AG04450 (cell line): Measurements from ENCODE around the gene MAPK11. TPM values are rescaled to one million over a fixed set of nuclear protein-coding genes. Genes with fewer than 3 reads are reported as not detected.

Source experiments
- CTCF ChIA-PET: fragments of 300-600, 350-600 bp; formaldehyde crosslinking; extraction: SDS; loops from one replicate; lab custom pipeline; 2022; ENCODE audit warnings: antibody characterized with exemption, inconsistent platforms; lab: Charles Lee
- POLR2A ChIA-PET: fragments of 350-600 bp; formaldehyde crosslinking; extraction: SDS; loops from one replicate; lab custom pipeline; 2021; ENCODE audit warnings: antibody characterized with exemption, inconsistent platforms; lab: Yijun Ruan, JAX
- DNase-seq: peaks from one replicate; pipeline ENCODE4 v3.0.0-alpha.2; 2011; ENCODE audit warnings: low read depth, low spot score
- H3K27ac ChIP-seq: one replicate; pipeline ENCODE4 v1.5.1; 2012; ENCODE audit warnings: low read depth, low read length, control low read depth
- H3K27me3 ChIP-seq: one replicate; pipeline ENCODE4 v1.6.0; 2012; ENCODE audit warnings: low read length; ENCODE audit not compliant: control insufficient read depth, insufficient read depth
- H3K4me3 ChIP-seq: 2 replicates; pipeline ENCODE4 v1.5.1; 2011; ENCODE audit warnings: mild to moderate bottlenecking, low read depth, low read length, control low read depth
- H3K9me3 ChIP-seq: 2 replicates; pipeline ENCODE4 v1.5.1; 2012; ENCODE audit warnings: low read length; ENCODE audit not compliant: control insufficient read depth, insufficient read depth
- CTCF ChIP-seq: IDR thresholded peaks from 2 replicates; pipeline ENCODE4 v1.5.1; 2011; ENCODE audit warnings: low read depth, low read length, control low read depth, inconsistent platforms
- polyA plus RNA-seq: library from polyadenylated mRNA; depleted of rRNA; stranded (reverse); fragments of >200 nt; gene quantifications from 2 replicates; pipeline ENCODE4 v1.2.3, GENCODE V29; 2011

Gene MAPK11
- polyA plus RNA-seq, 1 experiment, result 6.7 TPM

- Histone ChIP-seq H3K27ac (peak overlapping the region; percentile 31), H3K9me3 (peaks cover 3% of the 10 kb centered on the region; the same call in 1 of the 2 replicates), H3K27me3 (no peaks in the 10 kb centered on the region), H3K4me3 (peak overlapping the region; percentile 32)
- ChIA-PET CTCF (interaction anchor here (0.6 kb wide), 1 partner anchor 64 kb away, joined by 3 read pairs; no protein-coding TSS in a partner anchor), POLR2A (interaction anchor here (1.1 kb wide), 1 partner anchor 9 kb away, joined by 4 read pairs; no protein-coding TSS in a partner anchor)
- no peak for TF ChIP-seq CTCF
- no peak for DNase-seq
Observed at GRCh38 chr22:50302041-50302541, 31.9 kb upstream of the MAPK11 start.

DNA sequence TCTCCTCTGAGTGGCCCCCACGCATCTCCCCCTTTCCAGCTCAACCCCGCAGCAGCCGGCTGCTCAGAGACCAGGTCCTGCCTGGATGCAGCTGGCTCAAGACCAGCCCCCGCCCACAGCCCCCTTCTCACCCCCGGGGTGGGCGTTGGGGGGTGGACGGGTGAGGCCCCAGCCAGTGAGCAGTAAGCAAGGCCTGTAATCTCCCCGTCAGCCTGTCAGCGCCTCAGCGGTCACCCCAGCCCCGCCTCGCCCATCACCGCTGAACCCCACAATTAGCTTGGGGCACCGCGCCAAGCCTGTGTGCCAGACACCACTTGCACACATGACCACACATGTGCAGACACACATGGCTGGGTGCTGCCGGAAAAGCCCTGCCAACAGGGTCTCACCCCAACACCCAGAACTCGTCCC is 31.4 kb upstream of the MAPK11 start:
- peak overlapping the region; percentile 31 for H3K27ac ChIP-seq
- CTCF ChIA-PET, result no interaction called here
- H3K4me3 ChIP-seq, result peak overlapping the region; percentile 32
- POLR2A ChIA-PET, result no interaction called here
- peaks cover under 1% of the 10 kb centered on the region; the same call in 1 of the 2 replicates for H3K9me3 ChIP-seq
- H3K27me3 ChIP-seq, result no peaks in the 10 kb centered on the region
- no peak for TF ChIP-seq CTCF
- no peak for DNase-seq

GRCh38 chr22:50300620-50301257 is 30.6 kb upstream of the MAPK11 start:
- DNase-seq, result no peak
- H3K9me3 ChIP-seq, result no peaks in the 10 kb centered on the region; the same call in 1 of the 2 replicates
- no peak for TF ChIP-seq CTCF
- POLR2A ChIA-PET, result no interaction called here
- no peak overlapping the region for H3K4me3 ChIP-seq
- CTCF ChIA-PET, result no interaction called here
- H3K27me3 ChIP-seq, result no peaks in the 10 kb centered on the region
- H3K27ac ChIP-seq, result no peak overlapping the region

GRCh38 chr22:50299785-50300619 is 29.8 kb upstream of the MAPK11 start:
- Histone ChIP-seq H3K9me3 (no peaks in the 10 kb centered on the region; the same call in 1 of the 2 replicates), H3K27me3 (no peaks in the 10 kb centered on the region), H3K27ac (no peak overlapping the region), H3K4me3 (no peak overlapping the region)
- no peak for DNase-seq
- CTCF ChIA-PET, result no interaction called here
- POLR2A ChIA-PET, result no interaction called here
- no peak for TF ChIP-seq CTCF
